Activated T-cell treated with anti-CD3 and anti-CD28 coated beads, Interleukin-2, amount 50 U/mL, for 24 hours (primary cell): ENCODE results near the gene ANKS1B.

Source experiments
- DNase-seq: peaks from one replicate; pipeline ENCODE4 v3.0.0-alpha.2; 2020
- H3K27ac Mint-ChIP-seq: 2 replicates; pipeline ENCODE4 v1.8.0; 2020; ENCODE audit warnings: mild to moderate bottlenecking, mixed read lengths
- H3K27me3 Mint-ChIP-seq: 2 replicates; pipeline ENCODE4 v1.8.0; 2020; ENCODE audit warnings: mixed read lengths
- H3K36me3 Mint-ChIP-seq: 2 replicates; pipeline ENCODE4 v1.8.0; 2020; ENCODE audit warnings: low read depth, mixed read lengths
- H3K4me1 Mint-ChIP-seq: 2 replicates; pipeline ENCODE4 v1.8.0; 2020; ENCODE audit warnings: low read depth, mixed read lengths
- H3K4me3 Mint-ChIP-seq: 2 replicates; pipeline ENCODE4 v1.8.0; 2020; ENCODE audit warnings: mild to moderate bottlenecking, moderate library complexity, mixed read lengths
- H3K9me3 Mint-ChIP-seq: 2 replicates; pipeline ENCODE4 v1.8.0; 2020; ENCODE audit warnings: mixed read lengths

Gene ANKS1B

GRCh38 chr12:99128246-99128802, 856.4 kb downstream of the ANKS1B start:
- DNase-seq, result no peak
- Mint-ChIP-seq H3K27ac (no peak overlapping the region), H3K4me3 (no peak overlapping the region), H3K4me1 (no peaks in the 10 kb centered on the region), H3K36me3 (no peaks in the 10 kb centered on the region), H3K9me3 (no peaks in the 10 kb centered on the region), H3K27me3 (no peaks in the 10 kb centered on the region)

- Mint-ChIP-seq H3K4me1 (no peaks in the 10 kb centered on the region), H3K9me3 (no peaks in the 10 kb centered on the region), H3K4me3 (no peak overlapping the region), H3K36me3 (no peaks in the 10 kb centered on the region), H3K27ac (no peak overlapping the region), H3K27me3 (no peaks in the 10 kb centered on the region)
- DNase-seq, result no peak
Observed at GRCh38 chr12:99122959-99123358, 861.8 kb downstream of the ANKS1B start.

- no peaks in the 10 kb centered on the region for H3K27me3 Mint-ChIP-seq
- H3K9me3 Mint-ChIP-seq, result no peaks in the 10 kb centered on the region
- H3K36me3 Mint-ChIP-seq, result no peaks in the 10 kb centered on the region
- DNase-seq, result no peak
- no peak overlapping the region for H3K27ac Mint-ChIP-seq
- H3K4me1 Mint-ChIP-seq, result no peaks in the 10 kb centered on the region
- H3K4me3 Mint-ChIP-seq, result no peak overlapping the region
Observed at GRCh38 chr12:99122496-99122895, 862.2 kb downstream of the ANKS1B start.

GRCh38 chr12:99121546-99121945, 863.2 kb downstream of the ANKS1B start:
- Mint-ChIP-seq H3K36me3 (no peaks in the 10 kb centered on the region), H3K9me3 (no peaks in the 10 kb centered on the region), H3K27me3 (no peaks in the 10 kb centered on the region), H3K27ac (no peak overlapping the region), H3K4me3 (no peak overlapping the region), H3K4me1 (no peaks in the 10 kb centered on the region)
- no peak for DNase-seq

GRCh38 chr12:99119943-99120342, 864.8 kb downstream of the ANKS1B start:
- no peaks in the 10 kb centered on the region for H3K27me3 Mint-ChIP-seq
- H3K27ac Mint-ChIP-seq, result no peak overlapping the region

GRCh38 chr12:99119449-99119848, 865.3 kb downstream of the ANKS1B start:
- Mint-ChIP-seq H3K27me3 (no peaks in the 10 kb centered on the region), H3K4me3 (no peak overlapping the region), H3K27ac (no peak overlapping the region), H3K36me3 (no peaks in the 10 kb centered on the region), H3K9me3 (no peaks in the 10 kb centered on the region), H3K4me1 (no peaks in the 10 kb centered on the region)
- DNase-seq, result no peak

More at GRCh38 chr12:99119943-99120342, 864.8 kb downstream of the ANKS1B start:
- Mint-ChIP-seq H3K36me3 (no peaks in the 10 kb centered on the region), H3K4me1 (no peaks in the 10 kb centered on the region), H3K9me3 (no peaks in the 10 kb centered on the region), H3K4me3 (no peak overlapping the region)
- no peak for DNase-seq

- DNase-seq, result no peak
- Mint-ChIP-seq H3K4me3 (no peak overlapping the region), H3K27me3 (no peaks in the 10 kb centered on the region), H3K27ac (no peak overlapping the region), H3K4me1 (no peaks in the 10 kb centered on the region), H3K36me3 (no peaks in the 10 kb centered on the region), H3K9me3 (no peaks in the 10 kb centered on the region)
Observed at GRCh38 chr12:99111600-99111999, 873.1 kb downstream of the ANKS1B start.

- Mint-ChIP-seq H3K9me3 (no peaks in the 10 kb centered on the region), H3K27me3 (no peaks in the 10 kb centered on the region), H3K4me1 (no peaks in the 10 kb centered on the region), H3K36me3 (no peaks in the 10 kb centered on the region), H3K4me3 (no peak overlapping the region), H3K27ac (no peak overlapping the region)
- no peak for DNase-seq
Observed at GRCh38 chr12:99110868-99111267, 873.9 kb downstream of the ANKS1B start.

DNA sequence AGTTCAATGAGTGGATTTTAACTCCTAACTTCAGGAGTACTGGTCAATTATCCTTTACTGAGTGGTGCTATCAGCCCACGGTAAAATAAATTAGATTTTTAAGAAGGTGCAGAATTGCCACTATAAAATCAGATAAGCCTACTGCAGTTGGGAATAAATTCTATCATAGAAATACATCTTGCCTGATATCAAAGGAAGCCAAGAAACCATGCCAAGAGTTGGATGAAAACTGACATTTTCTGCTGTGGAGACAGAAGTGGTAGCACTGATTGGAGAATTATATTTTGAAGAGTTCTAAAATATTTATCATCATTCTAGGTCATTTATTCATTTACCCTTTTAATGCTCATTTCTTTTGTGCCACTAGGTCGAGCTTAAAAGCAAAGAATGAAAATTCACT, 874.5 kb downstream of the ANKS1B start:
- no peaks in the 10 kb centered on the region for H3K36me3 Mint-ChIP-seq
- H3K27me3 Mint-ChIP-seq, result no peaks in the 10 kb centered on the region
- no peaks in the 10 kb centered on the region for H3K9me3 Mint-ChIP-seq
- no peak for DNase-seq
- no peak overlapping the region for H3K27ac Mint-ChIP-seq
- H3K4me1 Mint-ChIP-seq, result no peaks in the 10 kb centered on the region
- H3K4me3 Mint-ChIP-seq, result no peak overlapping the region

- DNase-seq, result no peak
- Mint-ChIP-seq H3K9me3 (no peaks in the 10 kb centered on the region), H3K36me3 (no peaks in the 10 kb centered on the region), H3K4me1 (no peaks in the 10 kb centered on the region), H3K4me3 (no peak overlapping the region), H3K27ac (no peak overlapping the region), H3K27me3 (no peaks in the 10 kb centered on the region)
Observed at GRCh38 chr12:99108924-99109323, 875.8 kb downstream of the ANKS1B start.

DNA sequence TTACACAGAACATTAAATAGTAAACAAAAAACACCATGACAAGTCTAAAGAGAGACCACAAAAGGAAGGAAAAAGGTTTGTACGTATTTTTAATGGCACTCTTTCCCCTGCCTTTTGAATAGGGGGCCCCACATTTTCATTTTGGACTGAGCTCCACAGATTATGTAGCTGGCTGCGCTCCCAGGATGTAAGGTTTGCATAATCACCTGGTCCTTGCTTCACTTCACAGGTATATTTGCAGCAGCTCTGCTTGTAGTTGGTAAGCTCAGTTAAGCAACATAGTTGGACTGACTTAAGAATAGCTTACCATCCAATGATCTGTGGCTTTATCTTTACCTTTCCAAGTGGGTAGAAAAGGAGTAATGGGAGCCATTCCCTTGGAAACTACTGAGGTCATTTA, 885.0 kb downstream of the ANKS1B start:
- Mint-ChIP-seq H3K27me3 (no peaks in the 10 kb centered on the region), H3K27ac (no peak overlapping the region), H3K9me3 (no peaks in the 10 kb centered on the region), H3K4me1 (no peaks in the 10 kb centered on the region), H3K36me3 (no peaks in the 10 kb centered on the region), H3K4me3 (no peak overlapping the region)
- DNase-seq, result no peak

DNA sequence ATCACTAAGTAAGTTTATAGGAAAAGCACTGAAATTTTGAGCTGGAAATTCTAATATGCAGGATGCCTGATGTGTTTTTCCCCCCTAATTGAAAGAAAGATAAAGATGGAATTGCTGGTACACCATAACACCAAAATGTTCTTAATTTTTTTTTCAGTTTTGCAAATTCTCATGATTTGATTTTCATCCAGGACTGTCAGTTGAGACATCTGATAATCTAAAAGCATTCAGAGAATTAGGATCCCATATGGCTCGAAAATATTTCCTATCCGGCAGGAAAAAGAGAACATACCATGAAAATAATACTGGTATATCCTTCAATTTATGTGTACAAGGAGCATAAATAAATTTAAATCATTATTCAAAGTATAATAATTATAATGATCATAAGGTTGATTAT, 887.6 kb downstream of the ANKS1B start:
- H3K9me3 Mint-ChIP-seq, result no peaks in the 10 kb centered on the region
- DNase-seq, result no peak
- no peaks in the 10 kb centered on the region for H3K27me3 Mint-ChIP-seq
- H3K36me3 Mint-ChIP-seq, result no peaks in the 10 kb centered on the region
- H3K4me3 Mint-ChIP-seq, result no peak overlapping the region
- H3K4me1 Mint-ChIP-seq, result no peaks in the 10 kb centered on the region
- no peak overlapping the region for H3K27ac Mint-ChIP-seq

- H3K9me3 Mint-ChIP-seq, result peaks cover 4% of the 10 kb centered on the region
- H3K4me3 Mint-ChIP-seq, result no peak overlapping the region
- no peak overlapping the region for H3K27ac Mint-ChIP-seq
- peaks cover 2% of the 10 kb centered on the region for H3K27me3 Mint-ChIP-seq
- H3K36me3 Mint-ChIP-seq, result no peaks in the 10 kb centered on the region
- no peaks in the 10 kb centered on the region for H3K4me1 Mint-ChIP-seq
- no peak for DNase-seq
Observed at GRCh38 chr12:99093166-99093565, 891.6 kb downstream of the ANKS1B start.

DNA sequence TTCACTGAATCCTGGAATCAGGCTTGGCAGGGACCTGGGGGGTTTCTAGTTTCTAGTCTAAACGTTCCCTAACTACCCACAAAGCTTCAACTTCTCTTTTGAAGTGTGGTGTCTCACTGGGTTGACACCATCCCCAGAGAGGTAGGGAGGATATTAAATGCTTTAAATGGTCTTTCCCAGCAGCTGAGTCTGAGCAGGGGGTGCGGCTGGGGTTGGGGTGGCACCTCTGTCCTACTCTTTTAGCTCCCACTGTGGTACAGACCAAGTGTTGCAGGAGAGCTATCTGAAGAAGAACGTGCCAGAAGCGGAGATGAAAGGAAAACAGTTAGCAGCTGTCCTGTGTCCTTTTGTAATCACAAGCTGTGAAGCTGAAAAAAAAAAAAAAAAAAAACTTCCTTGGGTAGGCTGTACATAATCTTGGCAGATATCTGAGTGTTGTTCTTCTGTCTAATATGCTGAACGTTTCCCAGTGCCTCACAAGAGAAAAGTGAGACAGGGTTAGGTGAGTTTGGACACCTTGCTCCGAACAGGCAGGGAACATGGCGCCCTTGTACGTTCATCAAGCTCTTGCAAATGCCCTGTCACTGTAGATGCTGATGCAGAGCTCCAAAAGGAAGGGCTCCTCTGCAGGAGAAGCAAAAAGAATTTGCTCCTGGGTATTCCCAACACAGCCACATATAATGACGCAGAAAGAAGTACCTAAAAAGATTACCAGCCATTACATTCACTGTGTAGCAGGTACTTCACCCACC, 892.5 kb downstream of the ANKS1B start:
- Mint-ChIP-seq H3K36me3 (no peaks in the 10 kb centered on the region), H3K9me3 (peaks cover 4% of the 10 kb centered on the region), H3K4me3 (no peak overlapping the region), H3K27me3 (peaks cover 2% of the 10 kb centered on the region), H3K4me1 (no peaks in the 10 kb centered on the region), H3K27ac (no peak overlapping the region)
- DNase-seq, result no peak

- H3K27me3 Mint-ChIP-seq, result peaks cover 2% of the 10 kb centered on the region
- H3K36me3 Mint-ChIP-seq, result no peaks in the 10 kb centered on the region
- H3K4me3 Mint-ChIP-seq, result no peak overlapping the region
- no peak for DNase-seq
- H3K27ac Mint-ChIP-seq, result no peak overlapping the region
- H3K4me1 Mint-ChIP-seq, result no peaks in the 10 kb centered on the region
- peaks cover 4% of the 10 kb centered on the region for H3K9me3 Mint-ChIP-seq
Observed at GRCh38 chr12:99087278-99087677, 897.5 kb downstream of the ANKS1B start.
